GM19025 (cell line): ENCODE data around the gene CREBBP.

Source experiments
- ATAC-seq: cut with Tn5 transposase; IDR thresholded peaks from one replicate; pipeline ENCODE4 v1.9.1; 2021; ENCODE audit warnings: mild to moderate bottlenecking, low read depth, moderate library complexity; ENCODE audit not compliant: unreplicated experiment

Gene CREBBP

GRCh38 chr16:3829631-3830536 lies 50.6 kb downstream of the CREBBP start:
- ATAC-seq = no peak

- ATAC-seq = no peak
Measured at GRCh38 chr16:3825940-3826339, 54.6 kb downstream of the CREBBP start.

GRCh38 chr16:3825103-3825502 lies 55.4 kb downstream of the CREBBP start:
- no peak for ATAC-seq

GRCh38 chr16:3824121-3824795 lies 56.3 kb downstream of the CREBBP start:
- no peak for ATAC-seq

- ATAC-seq = no peak
Measured at GRCh38 chr16:3823427-3823826, 57.1 kb downstream of the CREBBP start.

- ATAC-seq = no peak
Measured at GRCh38 chr16:3822366-3823045, 58.0 kb downstream of the CREBBP start.

GRCh38 chr16:3821184-3821583 lies 59.3 kb downstream of the CREBBP start:
- no peak for ATAC-seq

GRCh38 chr16:3819746-3820724 lies 60.5 kb downstream of the CREBBP start:
- no peak for ATAC-seq

- ATAC-seq = no peak
Measured at GRCh38 chr16:3819175-3819527, 61.4 kb downstream of the CREBBP start.

- ATAC-seq = no peak
Measured at GRCh38 chr16:3816326-3816725, 64.2 kb downstream of the CREBBP start.

- ATAC-seq = no peak
Measured at GRCh38 chr16:3814755-3815154, 65.8 kb downstream of the CREBBP start.

GRCh38 chr16:3812469-3813172 lies 67.9 kb downstream of the CREBBP start:
- no peak for ATAC-seq

GRCh38 chr16:3810818-3811217 lies 69.7 kb downstream of the CREBBP start:
- ATAC-seq = no peak

- no peak for ATAC-seq
Measured at GRCh38 chr16:3810198-3810664, 70.3 kb downstream of the CREBBP start.

GRCh38 chr16:3808308-3809063 lies 72.0 kb downstream of the CREBBP start:
- no peak for ATAC-seq

GRCh38 chr16:3807425-3808123 lies 72.9 kb downstream of the CREBBP start:
- no peak for ATAC-seq

GRCh38 chr16:3804426-3805016 lies 76.0 kb downstream of the CREBBP start:
- no peak for ATAC-seq
